Panc1 (cell line): ENCODE data around the gene SLC27A3. TPM values are rescaled to one million over a fixed set of nuclear protein-coding genes. Genes with fewer than 3 reads are reported as not detected.
"Not testable (repeated sequence)": the region's sequence is repeated elsewhere in the genome, so short reads cannot be mapped to it uniquely, and the experiment has no call there.

Source experiments
- ATAC-seq: fragments of 200-7000 bp; cut with Tn5 transposase; 2 replicates; pipeline ENCODE4 v1.9.1; 2020; ENCODE audit warnings: mild to moderate bottlenecking, moderate library complexity
- BruUV-seq: library from RNA; stranded (reverse); fragments of 400-500 nt; replicated peaks from 2 replicates; lab custom pipeline; 2021; lab: Mats Ljungman, UMichigan
- CTCF ChIA-PET: fragments of 300-600 bp; sonication (Branson Sonifier 250); formaldehyde crosslinking; loops from one replicate; lab custom pipeline; 2022; ENCODE audit warnings: antibody characterized with exemption; lab: Charles Lee
- POLR2A ChIA-PET: fragments of 300-600 bp; sonication (Branson Sonifier 250); formaldehyde crosslinking; loops from one replicate; lab custom pipeline; 2022; ENCODE audit warnings: antibody characterized with exemption; lab: Charles Lee
- DNase-seq: peaks from one replicate; pipeline ENCODE4 v3.0.0-alpha.2; 2010; ENCODE audit warnings: low read depth, low spot score
- H3K27ac ChIP-seq: 2 replicates; pipeline ENCODE4 v1.5.1; 2011; ENCODE audit warnings: mild to moderate bottlenecking, low read length, inconsistent platforms
- H3K27me3 ChIP-seq: fragments of 200-500 bp; sonication (Bioruptor generic); 2 replicates; pipeline ENCODE4 v1.6.0; 2014; ENCODE audit warnings: low read length, inconsistent platforms; ENCODE audit not compliant: control insufficient read depth, insufficient read depth
- H3K36me3 ChIP-seq: fragments of 200-500 bp; sonication (Bioruptor generic); 2 replicates; pipeline ENCODE4 v1.5.1; 2014; ENCODE audit warnings: inconsistent platforms, mild to moderate bottlenecking, low read length, moderate library complexity; ENCODE audit not compliant: control insufficient read depth, insufficient read depth
- H3K4me1 ChIP-seq: 2 replicates; pipeline ENCODE4 v1.5.1; 2011; ENCODE audit warnings: inconsistent platforms, mild to moderate bottlenecking, low read length, moderate library complexity; ENCODE audit not compliant: control insufficient read depth, insufficient read depth
- H3K4me3 ChIP-seq, 2 experiments: 2 replicates each; pipeline ENCODE4 v1.5.1; 2011 to 2012; ENCODE audit warnings: low read depth in 2 of 2, low read length in 2 of 2, mild to moderate bottlenecking in 2 of 2, inconsistent platforms in 1 of 2, moderate library complexity in 1 of 2
- H3K9me3 ChIP-seq: fragments of 200-500 bp; sonication (Bioruptor generic); 2 replicates; pipeline ENCODE4 v1.5.1; 2014; ENCODE audit warnings: low read depth, mild to moderate bottlenecking, inconsistent platforms, low read length, moderate library complexity; ENCODE audit not compliant: control insufficient read depth, insufficient read depth
- CTCF ChIP-seq: fragments of 450-650 bp; IDR thresholded peaks from 2 replicates; pipeline ENCODE4 v1.5.1; 2017; ENCODE audit warnings: mild to moderate bottlenecking
- POLR2AphosphoS5 ChIP-seq: IDR thresholded peaks from 2 replicates; pipeline ENCODE4 v1.6.1; 2012; ENCODE audit warnings: mild to moderate bottlenecking, low read depth, low read length, moderate library complexity
- REST ChIP-seq, 2 experiments: IDR thresholded peaks; 2 replicates each; pipeline ENCODE4 v1.6.1; 2011 to 2012; ENCODE audit warnings: low read depth in 2 of 2, control low read depth in 1 of 2, low read length in 1 of 2, mild to moderate bottlenecking in 1 of 2, moderate library complexity in 1 of 2; ENCODE audit not compliant: insufficient read depth in 1 of 2
- SIN3A ChIP-seq: IDR thresholded peaks from 2 replicates; pipeline ENCODE4 v1.6.1; 2012; ENCODE audit warnings: low read depth, mild to moderate bottlenecking, low read length, moderate library complexity, borderline replicate concordance; ENCODE audit not compliant: insufficient read depth
- TCF7L2 ChIP-seq: IDR thresholded peaks from 2 replicates; pipeline ENCODE4 v1.6.1; 2011; ENCODE audit warnings: mild to moderate bottlenecking, low read depth, low read length, inconsistent platforms
- in situ Hi-C: cut with HindIII; loops from 2 replicates; pipeline ENCODE4 v1.10.0; 2016; ENCODE audit warnings: low sequenced_read_pairs, low pct_unique_long_range_greater_than_20kb
- intact Hi-C: fragments of 100-400 bp; cut with micrococcal nuclease; formaldehyde crosslinking; loops from one replicate; pipeline ENCODE4 v1.10.0; 2022; ENCODE audit not compliant: unreplicated experiment
- total RNA-seq: library from RNA; stranded (reverse); gene quantifications from one replicate; pipeline ENCODE4 v1.2.1, GENCODE V29; 2021; ENCODE audit not compliant: unreplicated experiment

SLC27A3 gene
- total RNA-seq, 1 experiment from 2014 or later, result 8.0 TPM

- H3K9me3 ChIP-seq, result no peaks in the 10 kb centered on the region
- ATAC-seq (no peak), DNase-seq (no peak)
- POLR2A ChIA-PET, result no interaction called here
- no TSS peak for BruUV-seq
- in situ Hi-C loops (no loop called here), intact Hi-C loops (no loop called here)
- no peaks in the 10 kb centered on the region for H3K27me3 ChIP-seq
- TF ChIP-seq SIN3A, result no peak
- no peak for TF ChIP-seq REST (IDR thresholded peaks at IDR 0.05; ENCODE audit: insufficient read depth in 1 of 2, low read depth in 2 of 2, low read length in 1 of 2)
- TF ChIP-seq POLR2AphosphoS5, result no peak
- TF ChIP-seq CTCF, result no peak
- no peak for TF ChIP-seq TCF7L2
- peaks cover 13% of the 10 kb centered on the region for H3K36me3 ChIP-seq
- H3K4me3 ChIP-seq, result no peak overlapping the region
- H3K4me1 ChIP-seq, result no peaks in the 10 kb centered on the region
- no peak overlapping the region for H3K27ac ChIP-seq
- CTCF ChIA-PET, result no interaction called here
These were observed 10.9 kb upstream of the SLC27A3 start for GRCh38 chr1:153764310-153764709.

- H3K4me3 ChIP-seq, DNase-seq, POLR2A ChIA-PET, BruUV-seq, intact Hi-C loops, CTCF ChIA-PET, H3K27me3 ChIP-seq, in situ Hi-C loops, H3K27ac ChIP-seq, H3K9me3 ChIP-seq, ATAC-seq, H3K4me1 ChIP-seq: not testable (repeated sequence)
- H3K36me3 ChIP-seq, result peaks cover 16% of the 10 kb centered on the region
These were observed 8.5 kb upstream of the SLC27A3 start for GRCh38 chr1:153766663-153767062.

GRCh38 chr1:153767519-153767918 is 7.7 kb upstream of the SLC27A3 start:
- Histone ChIP-seq H3K27ac (no peak overlapping the region), H3K36me3 (peaks cover 15% of the 10 kb centered on the region), H3K27me3 (no peaks in the 10 kb centered on the region), H3K4me3 (no peak overlapping the region), H3K4me1 (no peaks in the 10 kb centered on the region), H3K9me3 (no peaks in the 10 kb centered on the region)
- ATAC-seq (no peak), DNase-seq (no peak)
- in situ Hi-C loops (no loop called here), intact Hi-C loops (no loop called here)
- CTCF ChIA-PET, result no interaction called here
- TF ChIP-seq REST (IDR thresholded peaks at IDR 0.05; ENCODE audit: insufficient read depth in 1 of 2, low read depth in 2 of 2, low read length in 1 of 2), result no peak
- TF ChIP-seq POLR2AphosphoS5, result no peak
- no peak for TF ChIP-seq SIN3A
- no peak for TF ChIP-seq CTCF
- no peak for TF ChIP-seq TCF7L2
- POLR2A ChIA-PET, result no interaction called here
- no TSS peak for BruUV-seq
